Measurements from ENCODE around the gene INO80D.
"Not testable (repeated sequence)": the region's sequence is repeated elsewhere in the genome, so short reads cannot be mapped to it uniquely, and the experiment has no call there.

INO80D gene

GRCh38 chr2:206085742-206086445, at the start of gene INO80D:
Gene INO80D, minus strand, starts transcription at chr2:206086174. Its CDS starts 23,158 bp downstream, at chr2:206063016.
- DNase-seq (ENCODE audit: low read depth), result peak; percentile 85

GRCh38 chr2:206127656-206128055, 41.7 kb upstream of the INO80D start:
- no peak for DNase-seq (ENCODE audit: low read depth)

- DNase-seq (ENCODE audit: low read depth), result no peak
Measured at GRCh38 chr2:206125901-206126300, 39.9 kb upstream of the INO80D start.

GRCh38 chr2:206122569-206122968, 36.6 kb upstream of the INO80D start:
- DNase-seq (ENCODE audit: low read depth), result peak; percentile 17

- no peak for DNase-seq (ENCODE audit: low read depth)
Measured at GRCh38 chr2:206116278-206116677, 30.3 kb upstream of the INO80D start.

GRCh38 chr2:206115026-206115578, 29.1 kb upstream of the INO80D start:
- DNase-seq (ENCODE audit: low read depth), result no peak

GRCh38 chr2:206112846-206113547, 27.0 kb upstream of the INO80D start:
- no peak for DNase-seq (ENCODE audit: low read depth)

GRCh38 chr2:206112108-206112507, 26.1 kb upstream of the INO80D start:
- no peak for DNase-seq (ENCODE audit: low read depth)

- DNase-seq (ENCODE audit: low read depth), result no peak
Measured at GRCh38 chr2:206108713-206109112, 22.7 kb upstream of the INO80D start.

GRCh38 chr2:206105541-206105940, 19.6 kb upstream of the INO80D start:
- DNase-seq (ENCODE audit: low read depth), result no peak

- DNase-seq (ENCODE audit: low read depth), result no peak
Measured at GRCh38 chr2:206105038-206105437, 19.1 kb upstream of the INO80D start.

GRCh38 chr2:206098872-206099271, 12.9 kb upstream of the INO80D start:
- DNase-seq (ENCODE audit: low read depth), result not testable (repeated sequence)

GRCh38 chr2:206098471-206098870, 12.5 kb upstream of the INO80D start:
- no peak for DNase-seq (ENCODE audit: low read depth)

- DNase-seq (ENCODE audit: low read depth), result no peak
Measured at GRCh38 chr2:206096876-206097275, 10.9 kb upstream of the INO80D start.

- no peak for DNase-seq (ENCODE audit: low read depth)
Measured at GRCh38 chr2:206095536-206096332, 9.8 kb upstream of the INO80D start.

GRCh38 chr2:206092297-206092696, 6.3 kb upstream of the INO80D start:
- no peak for DNase-seq (ENCODE audit: low read depth)

- DNase-seq (ENCODE audit: low read depth), result no peak
Measured at GRCh38 chr2:206088248-206088647, 2.3 kb upstream of the INO80D start.

- DNase-seq (ENCODE audit: low read depth), result peak; percentile 6
Measured at GRCh38 chr2:206086716-206087350, 859 bp upstream of the INO80D start.

- DNase-seq (ENCODE audit: low read depth), result peak; percentile 21
Measured at GRCh38 chr2:206084870-206085741, 868 bp downstream of the INO80D start.

GRCh38 chr2:206084439-206084869, 1.5 kb downstream of the INO80D start:
- DNase-seq (ENCODE audit: low read depth), result peak; percentile 87

All from fibroblast of gingiva (primary cell).